Measurements from ENCODE around the gene TOR1AIP2. TPM values are rescaled to one million over a fixed set of nuclear protein-coding genes. Genes with fewer than 3 reads are reported as not detected.

The TOR1AIP2 gene
- total and polyA plus RNA-seq, 10 of the 15 experiments (the other 5 are each of a cell fraction or from before 2014, with no cell fraction given), result 5.3 to 38.9 (median 15.4) TPM

DNA sequence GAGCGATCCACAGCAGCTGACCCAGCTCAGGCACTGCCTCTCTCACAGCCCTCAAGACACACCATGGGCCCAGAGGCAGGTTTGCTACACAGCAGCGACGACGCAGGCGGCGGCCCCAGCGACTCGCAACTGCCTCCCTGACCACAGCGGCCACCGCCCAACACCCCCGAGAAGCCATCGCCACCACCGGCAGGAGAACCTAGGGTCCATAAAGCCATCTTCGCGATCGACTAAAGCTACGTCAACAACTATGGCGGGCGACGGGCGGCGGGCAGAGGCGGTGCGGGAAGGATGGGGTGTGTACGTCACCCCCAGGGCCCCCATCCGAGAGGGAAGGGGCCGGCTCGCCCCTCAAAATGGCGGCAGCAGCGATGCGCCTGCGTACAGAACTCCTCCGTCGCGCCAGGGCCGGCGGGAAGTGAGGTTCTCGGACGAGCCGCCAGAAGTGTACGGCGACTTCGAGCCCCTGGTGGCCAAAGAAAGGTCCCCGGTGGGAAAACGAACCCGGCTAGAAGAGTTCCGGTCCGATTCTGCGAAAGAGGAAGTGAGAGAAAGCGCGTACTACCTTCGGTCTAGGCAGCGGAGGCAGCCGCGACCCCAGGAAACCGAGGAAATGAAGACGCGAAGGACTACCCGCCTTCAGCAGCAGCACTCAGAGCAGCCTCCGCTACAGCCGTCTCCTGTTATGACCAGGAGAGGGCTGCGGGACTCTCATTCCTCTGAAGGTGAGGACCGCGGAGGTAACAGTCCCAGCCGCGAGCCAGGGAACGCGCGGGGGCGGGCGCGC, 4.8 kb upstream of the TOR1AIP2 start, which contains the start of gene TOR1AIP1 (continued):
- TF ChIP-seq, protein P1, sequence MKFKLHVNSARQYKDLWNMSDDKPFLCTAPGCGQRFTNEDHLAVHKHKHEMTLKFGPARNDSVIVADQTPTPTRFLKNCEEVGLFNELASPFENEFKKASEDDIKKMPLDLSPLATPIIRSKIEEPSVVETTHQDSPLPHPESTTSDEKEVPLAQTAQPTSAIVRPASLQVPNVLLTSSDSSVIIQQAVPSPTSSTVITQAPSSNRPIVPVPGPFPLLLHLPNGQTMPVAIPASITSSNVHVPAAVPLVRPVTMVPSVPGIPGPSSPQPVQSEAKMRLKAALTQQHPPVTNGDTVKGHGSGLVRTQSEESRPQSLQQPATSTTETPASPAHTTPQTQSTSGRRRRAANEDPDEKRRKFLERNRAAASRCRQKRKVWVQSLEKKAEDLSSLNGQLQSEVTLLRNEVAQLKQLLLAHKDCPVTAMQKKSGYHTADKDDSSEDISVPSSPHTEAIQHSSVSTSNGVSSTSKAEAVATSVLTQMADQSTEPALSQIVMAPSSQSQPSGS (IDR thresholded peaks at IDR 0.05; ENCODE audit: low read length), result peak; percentile 86
- no peak for TF ChIP-seq EZH2 (IDR thresholded peaks at IDR 0.05; ENCODE audit: borderline replicate concordance, control insufficient read depth, low read depth, low read length)
- peak; percentile 91 for TF ChIP-seq ATF7 (IDR thresholded peaks at IDR 0.05; ENCODE audit: low read depth)
- TF ChIP-seq ASH2L (IDR thresholded peaks at IDR 0.05; ENCODE audit: borderline replicate concordance, low read depth), result peak; percentile 83; the same call in 1 of the 2 replicates
- peak; percentile 84 for TF ChIP-seq EED (IDR thresholded peaks at IDR 0.05; ENCODE audit: low read depth)
- peak; percentile 62 for TF ChIP-seq SMAD1 (IDR thresholded peaks at IDR 0.05; ENCODE audit: low read depth, partially characterized antibody)
- TF ChIP-seq, protein P2, sequence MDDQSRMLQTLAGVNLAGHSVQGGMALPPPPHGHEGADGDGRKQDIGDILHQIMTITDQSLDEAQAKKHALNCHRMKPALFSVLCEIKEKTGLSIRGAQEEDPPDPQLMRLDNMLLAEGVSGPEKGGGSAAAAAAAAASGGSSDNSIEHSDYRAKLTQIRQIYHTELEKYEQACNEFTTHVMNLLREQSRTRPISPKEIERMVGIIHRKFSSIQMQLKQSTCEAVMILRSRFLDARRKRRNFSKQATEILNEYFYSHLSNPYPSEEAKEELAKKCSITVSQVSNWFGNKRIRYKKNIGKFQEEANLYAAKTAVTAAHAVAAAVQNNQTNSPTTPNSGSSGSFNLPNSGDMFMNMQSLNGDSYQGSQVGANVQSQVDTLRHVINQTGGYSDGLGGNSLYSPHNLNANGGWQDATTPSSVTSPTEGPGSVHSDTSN (IDR thresholded peaks at IDR 0.05; ENCODE audit: insufficient replicate concordance, low read depth, low read length), result no peak
- peak; percentile 99 for TF ChIP-seq STAT1 (conservative IDR thresholded peaks at IDR 0.05)
- TF ChIP-seq SREBF1 (IDR thresholded peaks at IDR 0.05; ENCODE audit: low read length), result peak; percentile 88
- peak; percentile 36; the same call in 1 of the 2 replicates for TF ChIP-seq ZBED1 (IDR thresholded peaks at IDR 0.05; ENCODE audit: borderline replicate concordance)
- TF ChIP-seq, protein P3, sequence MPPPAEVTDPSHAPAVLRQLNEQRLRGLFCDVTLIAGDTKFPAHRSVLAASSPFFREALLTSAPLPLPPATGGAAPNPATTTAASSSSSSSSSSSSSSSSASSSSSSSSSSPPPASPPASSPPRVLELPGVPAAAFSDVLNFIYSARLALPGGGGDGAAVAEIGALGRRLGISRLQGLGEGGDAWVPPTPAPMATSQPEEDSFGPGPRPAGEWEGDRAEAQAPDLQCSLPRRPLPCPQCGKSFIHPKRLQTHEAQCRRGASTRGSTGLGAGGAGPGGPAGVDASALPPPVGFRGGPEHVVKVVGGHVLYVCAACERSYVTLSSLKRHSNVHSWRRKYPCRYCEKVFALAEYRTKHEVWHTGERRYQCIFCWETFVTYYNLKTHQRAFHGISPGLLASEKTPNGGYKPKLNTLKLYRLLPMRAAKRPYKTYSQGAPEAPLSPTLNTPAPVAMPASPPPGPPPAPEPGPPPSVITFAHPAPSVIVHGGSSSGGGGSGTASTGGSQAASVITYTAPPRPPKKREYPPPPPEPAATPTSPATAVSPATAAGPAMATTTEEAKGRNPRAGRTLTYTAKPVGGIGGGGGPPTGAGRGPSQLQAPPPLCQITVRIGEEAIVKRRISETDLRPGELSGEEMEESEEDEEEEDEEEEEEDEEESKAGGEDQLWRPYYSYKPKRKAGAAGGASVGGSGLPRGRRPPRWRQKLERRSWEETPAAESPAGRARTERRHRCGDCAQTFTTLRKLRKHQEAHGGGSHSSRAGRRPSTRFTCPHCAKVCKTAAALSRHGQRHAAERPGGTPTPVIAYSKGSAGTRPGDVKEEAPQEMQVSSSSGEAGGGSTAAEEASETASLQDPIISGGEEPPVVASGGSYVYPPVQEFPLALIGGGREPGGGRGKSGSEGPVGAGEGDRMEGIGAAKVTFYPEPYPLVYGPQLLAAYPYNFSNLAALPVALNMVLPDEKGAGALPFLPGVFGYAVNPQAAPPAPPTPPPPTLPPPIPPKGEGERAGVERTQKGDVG (CRISPR knock-in tag; IDR thresholded peaks at IDR 0.05), result no peak
- TF ChIP-seq CBX5 (IDR thresholded peaks at IDR 0.05; ENCODE audit: low read depth), result peak; percentile 99
- peak; percentile 74; the same call in 1 of the 2 replicates for TF ChIP-seq BCL11A (IDR thresholded peaks at IDR 0.05; ENCODE audit: low read depth, low read length)
- peak; percentile 99 for TF ChIP-seq IRF4 (IDR thresholded peaks at IDR 0.05; ENCODE audit: low read depth, low read length)
- TF ChIP-seq RCOR1 (conservative IDR thresholded peaks at IDR 0.05; ENCODE audit: low read depth, low read length), result peak; percentile 97
